HPDE6-E6E7 (cell line): ENCODE data around the gene MYORG.
A peak's percentile ranks its signal among the peaks of the same experiment; 100 is the strongest.

Experiments used
- DNase-seq: peaks from one replicate; pipeline ENCODE4 v3.0.0; 2011; ENCODE audit warnings: missing footprints; ENCODE audit errors: extremely low spot score

MYORG gene

GRCh38 chr9:34332076-34332964, 44.4 kb downstream of the MYORG start:
- DNase-seq = no peak

DNA sequence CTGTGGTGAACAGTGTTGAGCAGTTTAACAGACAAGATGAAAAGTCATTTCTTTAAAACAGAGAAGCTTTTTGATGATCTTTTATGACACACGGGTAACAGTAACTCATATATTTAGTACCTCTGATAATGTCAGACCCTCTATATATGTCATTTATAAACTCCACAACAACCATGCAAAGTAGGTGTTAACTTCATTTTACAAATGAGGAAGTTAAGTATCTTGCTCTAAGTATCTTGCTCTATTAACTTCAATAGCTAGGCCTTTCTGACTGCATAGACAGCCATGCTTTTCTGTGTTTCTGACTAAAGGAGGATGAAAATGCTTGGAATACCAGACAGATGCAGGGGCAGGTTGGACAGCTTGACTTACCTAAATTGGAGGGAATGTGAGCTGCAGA, 45.5 kb downstream of the MYORG start:
- no peak for DNase-seq

DNA sequence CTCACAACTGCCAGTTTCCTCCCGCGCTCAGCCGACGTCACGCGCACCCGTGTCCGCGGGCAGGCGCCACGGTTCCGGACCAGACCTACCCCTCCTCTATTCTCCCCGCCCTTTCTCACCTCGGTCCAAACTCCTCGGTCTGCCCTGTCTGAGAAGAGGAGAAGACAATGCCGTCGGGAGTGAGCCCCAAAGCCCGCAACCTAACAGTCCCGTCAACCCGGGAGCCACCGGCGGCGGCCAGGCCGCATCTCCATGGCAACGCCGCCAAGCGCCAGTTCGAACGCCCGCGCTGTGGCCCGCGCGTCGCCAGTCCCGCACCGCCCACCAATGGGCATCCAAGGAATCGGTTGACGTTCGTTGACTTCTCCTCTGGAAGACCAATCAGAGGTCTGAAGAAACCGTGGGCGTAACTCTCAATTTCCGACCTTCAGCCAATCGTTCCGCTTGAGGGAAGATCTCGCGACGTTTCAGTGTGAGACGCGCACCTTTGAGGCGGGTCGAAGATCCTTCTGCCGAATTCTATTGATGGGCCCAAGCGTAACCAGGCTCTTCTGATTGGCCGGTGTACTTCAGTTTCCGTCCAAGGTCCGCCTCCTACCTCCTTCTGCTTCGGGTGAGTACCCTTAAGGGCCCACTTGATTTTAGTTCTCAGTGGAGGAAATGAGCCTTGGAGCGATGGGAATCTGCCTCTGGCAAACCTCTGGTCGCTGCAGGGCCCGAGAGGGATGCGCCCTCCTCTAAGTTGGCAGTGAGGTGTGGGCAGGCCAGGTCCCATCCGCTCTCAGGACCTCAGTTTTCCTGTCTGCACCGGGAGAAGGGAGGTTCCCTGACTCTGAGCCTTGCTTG, 47.5 kb downstream of the MYORG start, which contains the start of the genes KIF24 and NUDT2:
TSS of gene KIF24 (minus strand) at position 282 of the 846 bp plus-strand sequence. CDS start 17,922 bp downstream, outside the sequence.
TSS of gene NUDT2 (plus strand) at position 583 of the 846 bp plus-strand sequence. CDS start 9,471 bp downstream, outside the sequence.
- peak; percentile 95 for DNase-seq

DNA sequence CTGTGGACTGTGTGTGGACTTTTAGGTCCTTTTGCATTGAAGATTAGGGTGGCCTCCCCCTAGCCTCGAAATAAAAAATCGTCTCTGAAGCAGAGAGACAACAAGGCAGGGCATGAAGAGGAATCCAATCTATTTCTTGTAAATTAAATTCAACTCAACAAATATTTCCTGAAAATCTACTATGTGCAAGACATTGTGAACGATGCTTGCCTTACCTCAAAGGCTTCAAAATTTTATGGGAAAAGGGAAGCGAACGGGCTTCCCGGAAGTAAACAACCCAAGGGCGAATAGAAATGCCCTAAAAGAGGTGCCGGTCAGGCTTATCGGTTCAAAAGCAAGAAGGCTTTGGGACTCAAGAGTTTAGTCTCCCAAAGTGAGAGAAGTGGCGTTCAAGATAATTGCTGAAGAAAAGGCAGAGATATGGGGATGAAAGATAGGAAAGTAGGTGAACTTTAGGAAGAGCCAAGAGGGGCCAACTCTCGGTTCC, 48.2 kb downstream of the MYORG start:
- DNase-seq = no peak

DNA sequence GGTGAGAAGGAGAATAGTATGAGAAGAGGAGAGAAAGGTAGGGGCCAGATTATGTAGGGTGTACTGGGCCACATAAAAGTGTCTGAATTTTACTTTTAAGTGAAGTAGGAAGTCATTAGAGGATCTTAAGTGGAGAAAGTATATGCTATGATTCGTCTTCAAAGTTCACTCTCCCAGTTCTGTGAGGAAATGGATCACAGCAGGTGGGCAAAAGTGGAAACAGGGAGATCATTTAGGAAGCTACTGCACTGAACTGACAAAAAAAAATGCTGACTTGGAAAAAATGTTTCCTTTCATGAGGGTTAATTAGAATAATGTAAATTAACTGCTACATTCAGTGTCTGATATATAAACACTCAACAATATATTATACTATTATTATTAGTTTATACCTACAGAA, 50.0 kb downstream of the MYORG start:
- DNase-seq = no peak

GRCh38 chr9:34322899-34323591, 53.7 kb downstream of the MYORG start:
- no peak for DNase-seq

- no peak for DNase-seq
Observed at GRCh38 chr9:34321451-34321850, 55.2 kb downstream of the MYORG start.

DNA sequence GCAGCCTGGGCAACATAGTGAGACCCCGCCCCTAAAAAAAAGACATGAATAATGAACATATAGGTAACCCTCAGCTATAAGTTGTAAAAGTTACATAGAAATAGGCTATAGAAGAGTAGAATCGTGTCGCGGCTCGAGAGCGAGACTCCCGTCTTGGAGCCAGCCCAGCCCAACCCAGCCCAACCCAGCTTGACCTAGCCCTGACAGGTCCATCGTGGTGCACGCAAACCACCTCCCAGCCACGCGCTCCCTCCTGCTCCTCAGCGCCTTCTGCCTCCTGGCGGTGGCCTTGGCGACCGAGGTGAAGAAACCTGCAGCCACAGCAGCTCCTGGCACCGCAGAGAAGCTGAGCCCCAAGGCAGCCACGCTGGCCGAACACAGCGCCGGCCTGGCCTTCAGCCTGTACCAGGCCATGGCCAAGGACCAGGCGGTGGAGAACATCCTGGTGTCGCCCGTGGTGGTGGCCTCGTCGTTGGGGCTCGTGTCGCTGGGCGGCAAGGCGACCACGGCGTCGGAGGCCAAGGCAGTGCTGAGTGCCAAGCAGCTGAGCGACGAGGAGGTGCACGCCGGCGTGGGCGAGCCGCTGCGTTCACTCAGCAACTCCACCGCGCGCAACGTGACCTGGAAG, 58.4 kb downstream of the MYORG start:
- DNase-seq = no peak

DNA sequence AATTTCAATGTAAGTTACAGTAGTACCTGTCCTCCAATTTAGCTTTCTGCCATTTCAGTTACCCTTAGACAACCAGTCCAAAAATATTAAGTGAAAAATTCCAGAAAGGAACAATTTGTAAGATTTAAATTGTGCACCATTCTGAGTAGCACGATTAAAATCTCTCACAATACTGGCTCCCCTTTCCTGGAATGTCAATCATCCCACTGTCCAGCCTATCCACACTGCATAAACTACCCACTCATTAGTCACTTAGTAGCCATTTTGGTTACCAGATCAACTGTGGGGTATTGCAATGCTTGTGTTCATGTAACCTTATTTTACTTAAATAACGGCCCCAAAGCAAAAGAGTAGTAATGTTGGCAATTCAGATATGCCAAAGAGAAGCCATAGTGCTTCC, 59.3 kb downstream of the MYORG start:
- DNase-seq = no peak
